HCT116 (cell line): ENCODE measurements around the gene ROMO1. TPM values are rescaled to one million over a fixed set of nuclear protein-coding genes. Genes with fewer than 3 reads are reported as not detected.

ENCODE experiments used
- ATAC-seq: fragments of 200-7000 bp; cut with Tn5 transposase; 2 replicates; pipeline ENCODE4 v1.9.1; 2020; ENCODE audit warnings: mild to moderate bottlenecking, moderate library complexity
- BruUV-seq: library from RNA; stranded (reverse); fragments of 400-500 nt; replicated peaks from 2 replicates; lab custom pipeline; 2021; lab: Mats Ljungman, UMichigan
- CTCF ChIA-PET: fragments of 300-600 bp; sonication (Branson Sonifier 250); formaldehyde crosslinking; loops from one replicate; lab custom pipeline; 2021; ENCODE audit warnings: antibody characterized with exemption; lab: Charles Lee
- POLR2A ChIA-PET: fragments of 300-600, 350-600 bp; sonication (Branson Sonifier 250); formaldehyde crosslinking; loops from one replicate; lab custom pipeline; 2021; ENCODE audit warnings: antibody characterized with exemption; lab: Charles Lee
- RAD21 ChIA-PET, 2 experiments: fragments of 300-600 bp; sonication (Branson Sonifier 250); formaldehyde crosslinking; loops; one replicate each; lab custom pipeline; 2023; ENCODE audit warnings: low total read pairs in 2 of 2; ENCODE audit not compliant: uncharacterized antibody in 2 of 2, unreplicated experiment in 2 of 2, low non-redundant PET in 1 of 2; lab: Charles Lee
- DNase-seq: peaks from one replicate; pipeline ENCODE4 v3.0.0-alpha.2; 2010; ENCODE audit warnings: low read depth, low spot score
- H2AFZ ChIP-seq: fragments of 200-600 bp; shearing (Covaris generic), sonication (generic); 2 replicates; pipeline ENCODE4 v1.6.1; 2017; ENCODE audit warnings: low read depth, mixed run types, mixed read lengths, antibody characterized with exemption, low read length; ENCODE audit not compliant: poor library complexity, severe bottlenecking
- H3K27ac ChIP-seq: 2 replicates; pipeline ENCODE4 v1.5.1; 2012; ENCODE audit warnings: low read depth, low read length
- H3K27me3 ChIP-seq: fragments of 200-600 bp; sonication (generic); 2 replicates; pipeline ENCODE4 v1.6.1; 2016; ENCODE audit warnings: mixed run types, low read length, mixed read lengths; ENCODE audit not compliant: insufficient read depth
- H3K36me3 ChIP-seq, 2 experiments: fragments of 200-500 bp in 1 of 2; fragments of 200-600 bp in 1 of 2; sonication (Bioruptor generic) in 1 of 2; sonication (generic) in 1 of 2; 2 replicates each; pipeline versions ENCODE4 v1.5.1 to v1.6.1; 2014 to 2016; ENCODE audit warnings: low read length in 2 of 2, inconsistent platforms in 1 of 2, mixed read lengths in 1 of 2, mixed run types in 1 of 2; ENCODE audit not compliant: insufficient read depth in 2 of 2, control insufficient read depth in 1 of 2
- H3K4me1 ChIP-seq, 2 experiments: fragments of 200-600 bp in 1 of 2; sonication (generic) in 1 of 2; 2 replicates each; pipeline versions ENCODE4 v1.5.1 to v1.6.1; 2012 to 2017; ENCODE audit warnings: low read length in 2 of 2, inconsistent platforms in 1 of 2, mild to moderate bottlenecking in 1 of 2, mixed read lengths in 1 of 2, mixed run types in 1 of 2, moderate library complexity in 1 of 2; ENCODE audit not compliant: insufficient read depth in 2 of 2, control insufficient read depth in 1 of 2
- H3K4me2 ChIP-seq: fragments of 200-600 bp; sonication (generic); 2 replicates; pipeline ENCODE4 v1.6.1; 2017; ENCODE audit warnings: mixed run types, low read length, mixed read lengths
- H3K4me3 ChIP-seq, 2 experiments: fragments of 200-600 bp in 1 of 2; sonication (generic) in 1 of 2; replicated peaks in 1 of 2; 2 replicates each; pipeline ENCODE4 v1.5.1; 2011 to 2016; ENCODE audit warnings: low read length in 2 of 2, control low read depth in 1 of 2, low read depth in 1 of 2, mild to moderate bottlenecking in 1 of 2, mixed read lengths in 1 of 2, mixed run types in 1 of 2
- H3K79me2 ChIP-seq: fragments of 200-600 bp; sonication (generic); 2 replicates; pipeline ENCODE4 v1.6.1; 2017; ENCODE audit warnings: mild to moderate bottlenecking, mixed run types, low read length, moderate library complexity, mixed read lengths; ENCODE audit not compliant: insufficient read depth
- H3K9ac ChIP-seq: fragments of 200-600 bp; sonication (generic); 2 replicates; pipeline ENCODE4 v1.6.1; 2016; ENCODE audit warnings: low read length, mixed read lengths
- H3K9me2 ChIP-seq: fragments of 200-600 bp; sonication (generic), shearing (Covaris generic); 2 replicates; pipeline ENCODE4 v1.6.1; 2017; ENCODE audit warnings: mixed run types, mild to moderate bottlenecking, moderate library complexity; ENCODE audit not compliant: insufficient read depth
- H3K9me3 ChIP-seq, 2 experiments: fragments of 200-500 bp in 1 of 2; fragments of 200-600 bp in 1 of 2; sonication (Bioruptor generic) in 1 of 2; sonication (generic) in 1 of 2; 2 replicates each; pipeline ENCODE4 v1.6.1; 2014 to 2017; ENCODE audit warnings: low read length in 2 of 2, mixed read lengths in 2 of 2, inconsistent platforms in 1 of 2, low read depth in 1 of 2, mild to moderate bottlenecking in 1 of 2, mixed run types in 1 of 2, moderate library complexity in 1 of 2; ENCODE audit not compliant: control insufficient read depth in 1 of 2, insufficient read depth in 1 of 2
- H4K20me1 ChIP-seq: fragments of 200-600 bp; sonication (generic), shearing (Covaris generic); 2 replicates; pipeline ENCODE4 v1.6.1; 2017; ENCODE audit warnings: mixed run types, mild to moderate bottlenecking, moderate library complexity; ENCODE audit not compliant: insufficient read depth
- CBX3 ChIP-seq: IDR thresholded peaks from 2 replicates; pipeline ENCODE4 v1.6.1; 2012; ENCODE audit warnings: low read depth
- CEBPB ChIP-seq: IDR thresholded peaks from 2 replicates; pipeline ENCODE4 v1.6.1; 2012; ENCODE audit warnings: low read depth
- EGR1 ChIP-seq: IDR thresholded peaks from 2 replicates; pipeline ENCODE4 v1.6.1; 2012; ENCODE audit warnings: low read depth
- EZH2 ChIP-seq: fragments of 200-600 bp; sonication (generic); IDR thresholded peaks from 2 replicates; pipeline ENCODE4 v1.6.1; 2017; ENCODE audit warnings: antibody characterized with exemption, mixed run types
- EZH2phosphoT487 ChIP-seq: fragments of 200-600 bp; IDR thresholded peaks from 2 replicates; pipeline ENCODE4 v1.6.1; 2018; ENCODE audit warnings: antibody characterized with exemption, borderline replicate concordance
- FOSL1 ChIP-seq: IDR thresholded peaks from 2 replicates; pipeline ENCODE4 v1.6.1; 2012; ENCODE audit warnings: low read depth
- POLR2AphosphoS5 ChIP-seq: IDR thresholded peaks from 2 replicates; pipeline ENCODE4 v1.6.1; 2011; ENCODE audit warnings: mild to moderate bottlenecking, low read depth, low read length, moderate library complexity
- RAD21 ChIP-seq: IDR thresholded peaks from 2 replicates; pipeline ENCODE4 v1.6.1; 2012; ENCODE audit warnings: low read depth, mild to moderate bottlenecking
- SIN3A ChIP-seq: IDR thresholded peaks from 2 replicates; pipeline ENCODE4 v1.6.1; 2012; ENCODE audit warnings: low read depth
- SRF ChIP-seq: IDR thresholded peaks from 2 replicates; pipeline ENCODE4 v1.6.1; 2012; ENCODE audit warnings: low read depth
- TCF7L2 ChIP-seq: IDR thresholded peaks from 2 replicates; pipeline ENCODE4 v1.7.0; 2011; ENCODE audit warnings: borderline replicate concordance, inconsistent platforms; ENCODE audit not compliant: insufficient read depth, insufficient read length; ENCODE audit errors: extremely low read depth
- intact Hi-C: fragments of 100-400 bp; cut with micrococcal nuclease; formaldehyde crosslinking; loops from 2 replicates; pipeline ENCODE4 v1.10.0; 2022
- total RNA-seq: library from RNA; stranded (reverse); gene quantifications from one replicate; pipeline ENCODE4 v1.2.1, GENCODE V29; 2021; ENCODE audit not compliant: unreplicated experiment
- TF ChIP-seq, protein P1 (sequence below): IDR thresholded peaks from 2 replicates; pipeline ENCODE4 v1.6.1; 2011; ENCODE audit warnings: mild to moderate bottlenecking, low read length, moderate library complexity; ENCODE audit not compliant: insufficient replicate concordance; ENCODE audit errors: extremely low read depth
- TF ChIP-seq, protein P2 (sequence below): IDR thresholded peaks from 2 replicates; pipeline ENCODE4 v1.6.1; 2012
- TF ChIP-seq, protein P3 (sequence below), 3 experiments: fragments of 200-600 bp in 1 of 3; sonication (generic) in 1 of 3; IDR thresholded peaks in 2 of 3; conservative IDR thresholded peaks in 1 of 3; 2 replicates each; pipeline ENCODE4 v1.5.1; 2012 to 2017; ENCODE audit warnings: low read depth in 2 of 3, low read length in 2 of 3, antibody characterized with exemption in 1 of 3, borderline replicate concordance in 1 of 3, control low read depth in 1 of 3, mild to moderate bottlenecking in 1 of 3, mixed read lengths in 1 of 3, mixed run types in 1 of 3, moderate library complexity in 1 of 3; ENCODE audit not compliant: insufficient read depth in 1 of 3
- TF ChIP-seq, protein P4 (sequence below): IDR thresholded peaks from 2 replicates; pipeline ENCODE4 v1.6.1; 2012; ENCODE audit warnings: low read depth

The ROMO1 gene
- total RNA-seq, 1 experiment from 2014 or later, result 167 TPM

GRCh38 chr20:35718972-35719635 is 19.9 kb downstream of the ROMO1 start:
- no TSS peak for BruUV-seq
- no peaks in the 10 kb centered on the region for H3K27me3 ChIP-seq
- no peak overlapping the region for H3K4me2 ChIP-seq
- no peak overlapping the region for H3K27ac ChIP-seq
- H3K9ac ChIP-seq, result no peak overlapping the region
- no peaks in the 10 kb centered on the region for H3K9me2 ChIP-seq
- CTCF ChIA-PET, result interaction anchor here (0.7 kb wide), 1 partner anchor 574 kb away, joined by 3 read pairs; no protein-coding TSS in a partner anchor
- H3K4me3 ChIP-seq, result no peak overlapping the region
- no peaks in the 10 kb centered on the region for H3K9me3 ChIP-seq
- intact Hi-C loops, result loop anchor here (1.0 kb wide), 1 partner anchor 40 kb away; no protein-coding TSS in a partner anchor
- H3K36me3 ChIP-seq, result peaks cover 81 to 91% of the 10 kb centered on the region in 2 experiments
- H4K20me1 ChIP-seq, result peaks cover 39% of the 10 kb centered on the region
- RAD21 ChIA-PET, result no interaction called here
- ATAC-seq, result no peak
- H3K79me2 ChIP-seq, result peaks cover 100% of the 10 kb centered on the region
- H3K4me1 ChIP-seq, result no peaks in the 10 kb centered on the region
- H2AFZ ChIP-seq, result no peak overlapping the region
- DNase-seq, result no peak
- no peak for TF ChIP-seq EZH2
- no peak for TF ChIP-seq CBX3
- TF ChIP-seq, protein P1, sequence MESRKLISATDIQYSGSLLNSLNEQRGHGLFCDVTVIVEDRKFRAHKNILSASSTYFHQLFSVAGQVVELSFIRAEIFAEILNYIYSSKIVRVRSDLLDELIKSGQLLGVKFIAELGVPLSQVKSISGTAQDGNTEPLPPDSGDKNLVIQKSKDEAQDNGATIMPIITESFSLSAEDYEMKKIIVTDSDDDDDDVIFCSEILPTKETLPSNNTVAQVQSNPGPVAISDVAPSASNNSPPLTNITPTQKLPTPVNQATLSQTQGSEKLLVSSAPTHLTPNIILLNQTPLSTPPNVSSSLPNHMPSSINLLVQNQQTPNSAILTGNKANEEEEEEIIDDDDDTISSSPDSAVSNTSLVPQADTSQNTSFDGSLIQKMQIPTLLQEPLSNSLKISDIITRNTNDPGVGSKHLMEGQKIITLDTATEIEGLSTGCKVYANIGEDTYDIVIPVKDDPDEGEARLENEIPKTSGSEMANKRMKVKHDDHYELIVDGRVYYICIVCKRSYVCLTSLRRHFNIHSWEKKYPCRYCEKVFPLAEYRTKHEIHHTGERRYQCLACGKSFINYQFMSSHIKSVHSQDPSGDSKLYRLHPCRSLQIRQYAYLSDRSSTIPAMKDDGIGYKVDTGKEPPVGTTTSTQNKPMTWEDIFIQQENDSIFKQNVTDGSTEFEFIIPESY, result no peak
- TF ChIP-seq FOSL1, result no peak
- TF ChIP-seq SIN3A, result no peak
- TF ChIP-seq TCF7L2, result no peak
- TF ChIP-seq CEBPB, result no peak
- TF ChIP-seq POLR2AphosphoS5, result no peak
- TF ChIP-seq RAD21, result no peak
- TF ChIP-seq, protein P2, sequence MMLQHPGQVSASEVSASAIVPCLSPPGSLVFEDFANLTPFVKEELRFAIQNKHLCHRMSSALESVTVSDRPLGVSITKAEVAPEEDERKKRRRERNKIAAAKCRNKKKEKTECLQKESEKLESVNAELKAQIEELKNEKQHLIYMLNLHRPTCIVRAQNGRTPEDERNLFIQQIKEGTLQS, result no peak
- TF ChIP-seq SRF, result no peak
- TF ChIP-seq, protein P3, sequence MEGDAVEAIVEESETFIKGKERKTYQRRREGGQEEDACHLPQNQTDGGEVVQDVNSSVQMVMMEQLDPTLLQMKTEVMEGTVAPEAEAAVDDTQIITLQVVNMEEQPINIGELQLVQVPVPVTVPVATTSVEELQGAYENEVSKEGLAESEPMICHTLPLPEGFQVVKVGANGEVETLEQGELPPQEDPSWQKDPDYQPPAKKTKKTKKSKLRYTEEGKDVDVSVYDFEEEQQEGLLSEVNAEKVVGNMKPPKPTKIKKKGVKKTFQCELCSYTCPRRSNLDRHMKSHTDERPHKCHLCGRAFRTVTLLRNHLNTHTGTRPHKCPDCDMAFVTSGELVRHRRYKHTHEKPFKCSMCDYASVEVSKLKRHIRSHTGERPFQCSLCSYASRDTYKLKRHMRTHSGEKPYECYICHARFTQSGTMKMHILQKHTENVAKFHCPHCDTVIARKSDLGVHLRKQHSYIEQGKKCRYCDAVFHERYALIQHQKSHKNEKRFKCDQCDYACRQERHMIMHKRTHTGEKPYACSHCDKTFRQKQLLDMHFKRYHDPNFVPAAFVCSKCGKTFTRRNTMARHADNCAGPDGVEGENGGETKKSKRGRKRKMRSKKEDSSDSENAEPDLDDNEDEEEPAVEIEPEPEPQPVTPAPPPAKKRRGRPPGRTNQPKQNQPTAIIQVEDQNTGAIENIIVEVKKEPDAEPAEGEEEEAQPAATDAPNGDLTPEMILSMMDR (IDR thresholded peaks at IDR 0.05 in 2 of 3, conservative IDR thresholded peaks at IDR 0.05 in 1 of 3; ENCODE audit: borderline replicate concordance in 1 of 3, insufficient read depth in 1 of 3, low read depth in 2 of 3, low read length in 2 of 3), result no peak
- TF ChIP-seq, protein P4, sequence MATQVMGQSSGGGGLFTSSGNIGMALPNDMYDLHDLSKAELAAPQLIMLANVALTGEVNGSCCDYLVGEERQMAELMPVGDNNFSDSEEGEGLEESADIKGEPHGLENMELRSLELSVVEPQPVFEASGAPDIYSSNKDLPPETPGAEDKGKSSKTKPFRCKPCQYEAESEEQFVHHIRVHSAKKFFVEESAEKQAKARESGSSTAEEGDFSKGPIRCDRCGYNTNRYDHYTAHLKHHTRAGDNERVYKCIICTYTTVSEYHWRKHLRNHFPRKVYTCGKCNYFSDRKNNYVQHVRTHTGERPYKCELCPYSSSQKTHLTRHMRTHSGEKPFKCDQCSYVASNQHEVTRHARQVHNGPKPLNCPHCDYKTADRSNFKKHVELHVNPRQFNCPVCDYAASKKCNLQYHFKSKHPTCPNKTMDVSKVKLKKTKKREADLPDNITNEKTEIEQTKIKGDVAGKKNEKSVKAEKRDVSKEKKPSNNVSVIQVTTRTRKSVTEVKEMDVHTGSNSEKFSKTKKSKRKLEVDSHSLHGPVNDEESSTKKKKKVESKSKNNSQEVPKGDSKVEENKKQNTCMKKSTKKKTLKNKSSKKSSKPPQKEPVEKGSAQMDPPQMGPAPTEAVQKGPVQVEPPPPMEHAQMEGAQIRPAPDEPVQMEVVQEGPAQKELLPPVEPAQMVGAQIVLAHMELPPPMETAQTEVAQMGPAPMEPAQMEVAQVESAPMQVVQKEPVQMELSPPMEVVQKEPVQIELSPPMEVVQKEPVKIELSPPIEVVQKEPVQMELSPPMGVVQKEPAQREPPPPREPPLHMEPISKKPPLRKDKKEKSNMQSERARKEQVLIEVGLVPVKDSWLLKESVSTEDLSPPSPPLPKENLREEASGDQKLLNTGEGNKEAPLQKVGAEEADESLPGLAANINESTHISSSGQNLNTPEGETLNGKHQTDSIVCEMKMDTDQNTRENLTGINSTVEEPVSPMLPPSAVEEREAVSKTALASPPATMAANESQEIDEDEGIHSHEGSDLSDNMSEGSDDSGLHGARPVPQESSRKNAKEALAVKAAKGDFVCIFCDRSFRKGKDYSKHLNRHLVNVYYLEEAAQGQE, result no peak
- TF ChIP-seq EGR1, result no peak
- TF ChIP-seq EZH2phosphoT487, result no peak
- POLR2A ChIA-PET, result interaction anchor here (0.9 to 1.6 kb wide), 5 partner anchors 10 to 23 kb away, joined by 3 to 5 read pairs (median 3); partner anchors contain the start of gene RBM39
